ENCODE data around the gene GLMP. TPM values are rescaled to one million over a fixed set of nuclear protein-coding genes. Genes with fewer than 3 reads are reported as not detected.

Gene GLMP
- total and polyA plus RNA-seq, 2 of the 13 experiments (the other 11 are each of a cell fraction or from before 2014, with no cell fraction given) = 44.6 to 75.8 TPM

GRCh38 chr1:156338180-156338976 lies 42.9 kb upstream of the GLMP start, which contains the start of the genes CCT3 and TSACC (continued):
- TF ChIP-seq MED8 (CRISPR knock-in tag; IDR thresholded peaks at IDR 0.05; ENCODE audit: insufficient replicate concordance) (no peak), ZSCAN12 (CRISPR knock-in tag; IDR thresholded peaks at IDR 0.05) (no peak), PAX8 (CRISPR knock-in tag; IDR thresholded peaks at IDR 0.05; ENCODE audit: borderline replicate concordance) (no peak), ZBTB43 (CRISPR knock-in tag; conservative IDR thresholded peaks at IDR 0.05) (no peak), ZNF589 (CRISPR knock-in tag; conservative IDR thresholded peaks at IDR 0.05) (no peak), TBL1XR1 (IDR thresholded peaks at IDR 0.05; ENCODE audit: borderline replicate concordance, low read length, partially characterized antibody) (no peak), ZNF121 (CRISPR knock-in tag; IDR thresholded peaks at IDR 0.05) (no peak), FLYWCH1 (CRISPR knock-in tag; IDR thresholded peaks at IDR 0.05) (no peak), ZNF263 (CRISPR knock-in tag; IDR thresholded peaks at IDR 0.05) (no peak), SAFB2 (CRISPR knock-in tag; IDR thresholded peaks at IDR 0.05; ENCODE audit: borderline replicate concordance, low read depth) (no peak), PCBP1 (IDR thresholded peaks at IDR 0.05; ENCODE audit: borderline replicate concordance, low read depth, low read length) (no peak), IKZF4 (CRISPR knock-in tag; IDR thresholded peaks at IDR 0.05; ENCODE audit: borderline replicate concordance, low read depth, not compliant biosample characterization) (no peak), SNAPC2 (CRISPR knock-in tag; IDR thresholded peaks at IDR 0.05) (no peak), ZBTB8A (CRISPR knock-in tag; IDR thresholded peaks at IDR 0.05; ENCODE audit: borderline replicate concordance, low read depth) (no peak), ZNF768 (CRISPR knock-in tag; IDR thresholded peaks at IDR 0.05) (no peak), RCOR2 (CRISPR knock-in tag; IDR thresholded peaks at IDR 0.05) (no peak; the same call in 1 of the 2 replicates), HDAC1 (CRISPR knock-in tag; IDR thresholded peaks at IDR 0.05) (peak; percentile 70), CENPT (CRISPR knock-in tag; IDR thresholded peaks at IDR 0.05; ENCODE audit: low read depth) (no peak), ZSCAN30 (CRISPR knock-in tag; IDR thresholded peaks at IDR 0.05) (no peak), YEATS4 (CRISPR knock-in tag; IDR thresholded peaks at IDR 0.05; ENCODE audit: borderline replicate concordance) (peak; percentile 84)
- TF ChIP-seq, protein P1, sequence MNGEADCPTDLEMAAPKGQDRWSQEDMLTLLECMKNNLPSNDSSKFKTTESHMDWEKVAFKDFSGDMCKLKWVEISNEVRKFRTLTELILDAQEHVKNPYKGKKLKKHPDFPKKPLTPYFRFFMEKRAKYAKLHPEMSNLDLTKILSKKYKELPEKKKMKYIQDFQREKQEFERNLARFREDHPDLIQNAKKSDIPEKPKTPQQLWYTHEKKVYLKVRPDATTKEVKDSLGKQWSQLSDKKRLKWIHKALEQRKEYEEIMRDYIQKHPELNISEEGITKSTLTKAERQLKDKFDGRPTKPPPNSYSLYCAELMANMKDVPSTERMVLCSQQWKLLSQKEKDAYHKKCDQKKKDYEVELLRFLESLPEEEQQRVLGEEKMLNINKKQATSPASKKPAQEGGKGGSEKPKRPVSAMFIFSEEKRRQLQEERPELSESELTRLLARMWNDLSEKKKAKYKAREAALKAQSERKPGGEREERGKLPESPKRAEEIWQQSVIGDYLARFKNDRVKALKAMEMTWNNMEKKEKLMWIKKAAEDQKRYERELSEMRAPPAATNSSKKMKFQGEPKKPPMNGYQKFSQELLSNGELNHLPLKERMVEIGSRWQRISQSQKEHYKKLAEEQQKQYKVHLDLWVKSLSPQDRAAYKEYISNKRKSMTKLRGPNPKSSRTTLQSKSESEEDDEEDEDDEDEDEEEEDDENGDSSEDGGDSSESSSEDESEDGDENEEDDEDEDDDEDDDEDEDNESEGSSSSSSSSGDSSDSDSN (CRISPR knock-in tag; IDR thresholded peaks at IDR 0.05) = peak; percentile 41
- TF ChIP-seq, protein P2, sequence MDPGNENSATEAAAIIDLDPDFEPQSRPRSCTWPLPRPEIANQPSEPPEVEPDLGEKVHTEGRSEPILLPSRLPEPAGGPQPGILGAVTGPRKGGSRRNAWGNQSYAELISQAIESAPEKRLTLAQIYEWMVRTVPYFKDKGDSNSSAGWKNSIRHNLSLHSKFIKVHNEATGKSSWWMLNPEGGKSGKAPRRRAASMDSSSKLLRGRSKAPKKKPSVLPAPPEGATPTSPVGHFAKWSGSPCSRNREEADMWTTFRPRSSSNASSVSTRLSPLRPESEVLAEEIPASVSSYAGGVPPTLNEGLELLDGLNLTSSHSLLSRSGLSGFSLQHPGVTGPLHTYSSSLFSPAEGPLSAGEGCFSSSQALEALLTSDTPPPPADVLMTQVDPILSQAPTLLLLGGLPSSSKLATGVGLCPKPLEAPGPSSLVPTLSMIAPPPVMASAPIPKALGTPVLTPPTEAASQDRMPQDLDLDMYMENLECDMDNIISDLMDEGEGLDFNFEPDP (CRISPR knock-in tag; conservative IDR thresholded peaks at IDR 0.05) = no peak
- TF ChIP-seq, protein P3, sequence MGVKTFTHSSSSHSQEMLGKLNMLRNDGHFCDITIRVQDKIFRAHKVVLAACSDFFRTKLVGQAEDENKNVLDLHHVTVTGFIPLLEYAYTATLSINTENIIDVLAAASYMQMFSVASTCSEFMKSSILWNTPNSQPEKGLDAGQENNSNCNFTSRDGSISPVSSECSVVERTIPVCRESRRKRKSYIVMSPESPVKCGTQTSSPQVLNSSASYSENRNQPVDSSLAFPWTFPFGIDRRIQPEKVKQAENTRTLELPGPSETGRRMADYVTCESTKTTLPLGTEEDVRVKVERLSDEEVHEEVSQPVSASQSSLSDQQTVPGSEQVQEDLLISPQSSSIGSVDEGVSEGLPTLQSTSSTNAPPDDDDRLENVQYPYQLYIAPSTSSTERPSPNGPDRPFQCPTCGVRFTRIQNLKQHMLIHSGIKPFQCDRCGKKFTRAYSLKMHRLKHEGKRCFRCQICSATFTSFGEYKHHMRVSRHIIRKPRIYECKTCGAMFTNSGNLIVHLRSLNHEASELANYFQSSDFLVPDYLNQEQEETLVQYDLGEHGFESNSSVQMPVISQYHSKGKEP (CRISPR knock-in tag; IDR thresholded peaks at IDR 0.05) = no peak
